Osteoblast (primary cell): ENCODE results near the gene SMPD3. TPM values are rescaled to one million over a fixed set of nuclear protein-coding genes. Genes with fewer than 3 reads are reported as not detected.
A peak's percentile ranks its signal among the peaks of the same experiment; 100 is the strongest.

ENCODE experiments used
- DNase-seq: peaks from one replicate; pipeline ENCODE4 v3.0.0; 2011; ENCODE audit warnings: low spot score, mixed read lengths; ENCODE audit not compliant: insufficient read length; ENCODE audit errors: missing footprints
- H2AFZ ChIP-seq: 2 replicates; pipeline ENCODE4 v1.6.0; 2011; ENCODE audit warnings: mild to moderate bottlenecking, low read length
- H3K27ac ChIP-seq: 2 replicates; pipeline ENCODE4 v1.5.1; 2011; ENCODE audit warnings: mild to moderate bottlenecking, low read depth, low read length, moderate library complexity
- H3K27me3 ChIP-seq: 2 replicates; pipeline ENCODE4 v1.6.0; 2012; ENCODE audit warnings: mild to moderate bottlenecking, control low read depth, inconsistent platforms, low read length, moderate library complexity; ENCODE audit not compliant: insufficient read depth
- H3K36me3 ChIP-seq: 2 replicates; pipeline ENCODE4 v1.5.1; 2011; ENCODE audit warnings: mild to moderate bottlenecking, low read length, control low read depth, moderate library complexity; ENCODE audit not compliant: insufficient read depth
- H3K4me1 ChIP-seq: 2 replicates; pipeline ENCODE4 v1.5.1; 2011; ENCODE audit warnings: mild to moderate bottlenecking, low read length, control low read depth, moderate library complexity; ENCODE audit not compliant: insufficient read depth
- H3K4me2 ChIP-seq: 2 replicates; pipeline ENCODE4 v1.6.0; 2011; ENCODE audit warnings: mild to moderate bottlenecking, low read length; ENCODE audit not compliant: insufficient read depth
- H3K4me3 ChIP-seq: fragments of 200-600 bp; sonication (generic); 3 replicates; pipeline ENCODE4 v1.5.1; 2012; ENCODE audit warnings: mild to moderate bottlenecking, low read length, inconsistent platforms; ENCODE audit not compliant: insufficient read depth
- H3K79me2 ChIP-seq: 2 replicates; pipeline ENCODE4 v1.6.0; 2012; ENCODE audit warnings: mild to moderate bottlenecking, low read length, control low read depth, inconsistent platforms; ENCODE audit not compliant: insufficient read depth
- H3K9me3 ChIP-seq: 2 replicates; pipeline ENCODE4 v1.5.1; 2011; ENCODE audit warnings: low read depth, low read length, control low read depth
- H4K20me1 ChIP-seq: 2 replicates; pipeline ENCODE4 v1.6.0; 2012; ENCODE audit warnings: mild to moderate bottlenecking, low read length, control low read depth; ENCODE audit not compliant: insufficient read depth
- CTCF ChIP-seq: IDR thresholded peaks from 2 replicates; pipeline ENCODE4 v1.5.1; 2011; ENCODE audit warnings: mild to moderate bottlenecking, low read depth, low read length, moderate library complexity; ENCODE audit errors: extremely low read depth
- total RNA-seq: library from RNA; depleted of rRNA; stranded (reverse); fragments of >200 nt; gene quantifications from 2 replicates; pipeline ENCODE4 v1.2.3, GENCODE V29; 2012

SMPD3 gene
- total RNA-seq, 1 donor: 0.72 TPM

- H3K4me2 ChIP-seq: peak overlapping the region; percentile 34
- no peak overlapping the region for H2AFZ ChIP-seq
- TF ChIP-seq CTCF: peak; percentile 82
- no peaks in the 10 kb centered on the region for H3K36me3 ChIP-seq
- no peaks in the 10 kb centered on the region for H3K27me3 ChIP-seq
- no peaks in the 10 kb centered on the region for H4K20me1 ChIP-seq
- H3K9me3 ChIP-seq: no peaks in the 10 kb centered on the region
- no peak overlapping the region for H3K27ac ChIP-seq
- DNase-seq: no peak
- no peaks in the 10 kb centered on the region for H3K79me2 ChIP-seq
- peaks cover under 1% of the 10 kb centered on the region for H3K4me1 ChIP-seq
- H3K4me3 ChIP-seq: no peak overlapping the region
Measured at GRCh38 chr16:68396481-68396880, 51.8 kb downstream of the SMPD3 start.

GRCh38 chr16:68395815-68396214 is 52.5 kb downstream of the SMPD3 start:
- H4K20me1 ChIP-seq: no peaks in the 10 kb centered on the region
- no peak for TF ChIP-seq CTCF
- no peak overlapping the region for H2AFZ ChIP-seq
- H3K4me1 ChIP-seq: no peaks in the 10 kb centered on the region
- no peak overlapping the region for H3K4me2 ChIP-seq
- no peak for DNase-seq
- no peak overlapping the region for H3K4me3 ChIP-seq
- no peaks in the 10 kb centered on the region for H3K27me3 ChIP-seq
- no peak overlapping the region for H3K27ac ChIP-seq
- H3K36me3 ChIP-seq: no peaks in the 10 kb centered on the region
- H3K79me2 ChIP-seq: no peaks in the 10 kb centered on the region
- no peaks in the 10 kb centered on the region for H3K9me3 ChIP-seq

DNA sequence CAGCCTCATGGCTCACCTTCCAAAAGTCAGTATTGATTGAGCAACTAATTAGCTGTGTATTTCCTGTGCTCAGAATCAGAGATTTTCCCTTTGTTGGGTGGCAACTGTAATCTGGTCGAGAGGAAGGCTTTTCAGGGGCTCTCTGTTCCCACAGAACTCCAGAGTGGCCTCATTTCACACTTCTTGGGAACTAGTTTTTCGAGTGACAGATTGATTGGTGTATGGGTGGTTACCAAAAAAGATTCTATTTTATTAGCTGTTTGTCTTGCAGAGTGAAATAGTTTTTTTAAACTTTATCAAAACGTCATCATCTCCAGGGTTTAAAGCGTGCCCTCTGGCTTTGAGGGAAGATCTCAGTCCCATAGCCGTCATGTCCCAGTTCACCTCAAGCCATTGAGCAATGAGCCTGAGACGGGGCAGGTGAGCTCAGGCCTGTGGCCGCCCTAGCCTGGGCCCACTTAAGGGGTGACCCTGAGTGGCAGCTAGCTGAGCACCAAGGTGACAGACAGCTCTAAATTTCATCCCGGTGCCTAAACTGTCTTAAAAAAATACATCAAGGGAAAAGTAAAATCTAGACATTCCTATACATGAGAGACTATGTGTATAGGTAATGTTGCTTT is 53.0 kb downstream of the SMPD3 start:
- H3K4me3 ChIP-seq: no peak overlapping the region
- no peak overlapping the region for H3K4me2 ChIP-seq
- no peak overlapping the region for H3K27ac ChIP-seq
- DNase-seq: no peak
- H3K4me1 ChIP-seq: no peaks in the 10 kb centered on the region
- H3K9me3 ChIP-seq: no peaks in the 10 kb centered on the region
- no peaks in the 10 kb centered on the region for H3K79me2 ChIP-seq
- no peaks in the 10 kb centered on the region for H4K20me1 ChIP-seq
- no peaks in the 10 kb centered on the region for H3K36me3 ChIP-seq
- no peaks in the 10 kb centered on the region for H3K27me3 ChIP-seq
- TF ChIP-seq CTCF: no peak
- no peak overlapping the region for H2AFZ ChIP-seq

DNA sequence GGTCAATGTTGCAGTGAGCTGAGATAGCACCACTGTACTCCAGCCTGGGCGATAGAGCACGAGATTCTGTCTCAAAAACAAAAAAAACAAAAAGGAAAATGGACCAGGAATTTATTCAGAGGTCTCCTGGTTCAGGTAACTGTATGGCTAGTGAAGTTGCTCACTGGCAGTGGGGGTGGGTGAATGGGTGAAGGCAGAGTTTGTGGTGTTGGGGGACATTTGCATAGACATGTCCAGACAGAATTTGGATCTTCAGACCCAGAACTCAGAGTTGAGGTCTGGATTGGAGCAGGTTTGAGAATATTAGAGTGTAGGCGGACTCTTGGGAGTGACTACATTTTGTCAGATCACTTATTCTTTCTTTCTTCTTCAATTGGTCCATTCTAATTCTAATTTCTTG is 55.0 kb downstream of the SMPD3 start:
- Histone ChIP-seq H3K4me2 (no peak overlapping the region), H3K4me1 (no peaks in the 10 kb centered on the region), H3K36me3 (no peaks in the 10 kb centered on the region), H4K20me1 (no peaks in the 10 kb centered on the region), H3K4me3 (no peak overlapping the region), H3K9me3 (no peaks in the 10 kb centered on the region), H2AFZ (no peak overlapping the region), H3K27me3 (peaks cover 4% of the 10 kb centered on the region), H3K27ac (no peak overlapping the region), H3K79me2 (no peaks in the 10 kb centered on the region)
- TF ChIP-seq CTCF: no peak
- DNase-seq: no peak
